ENCODE data around the gene CLPTM1. TPM values are rescaled to one million over a fixed set of nuclear protein-coding genes. Genes with fewer than 3 reads are reported as not detected.

Gene CLPTM1
- total RNA-seq, 6 donors from 2014 or later = 53.4 to 139 (median 99.6) TPM

GRCh38 chr19:45020071-45020470 lies 64.9 kb downstream of the CLPTM1 start:
- no peak overlapping the region for H3K27ac ChIP-seq
- TF ChIP-seq POLR2A (IDR thresholded peaks at IDR 0.05) = no peak
- TF ChIP-seq POLR2AphosphoS5 (IDR thresholded peaks at IDR 0.05) = no peak
- no peak for TF ChIP-seq CTCF (IDR thresholded peaks at IDR 0.05)
- TF ChIP-seq EP300 (IDR thresholded peaks at IDR 0.05) = no peak
- no peaks in the 10 kb centered on the region for H3K4me1 ChIP-seq
- no peak overlapping the region for H3K4me3 ChIP-seq
- no peak for ATAC-seq (ENCODE audit: low FRiP score in 2 of 2)
- peaks cover 0 to 28% (median 8%) of the 10 kb centered on the region in 4 donors for H3K36me3 ChIP-seq
- WGBS, 2 donors = 75 to 85% methylated on average over 3 of the region's 3 CpGs
- no peaks in the 10 kb centered on the region for H3K27me3 ChIP-seq
- no peak for DNase-seq
- H3K9me3 ChIP-seq = no peaks in the 10 kb centered on the region

- no peaks in the 10 kb centered on the region for H3K27me3 ChIP-seq
- no peak overlapping the region for H3K27ac ChIP-seq
- no peak for ATAC-seq (ENCODE audit: low FRiP score in 2 of 2)
- H3K4me1 ChIP-seq = no peaks in the 10 kb centered on the region
- peak in 1 of 2 donors; percentile 59 for DNase-seq
- peaks cover 0 to 30% (median 14%) of the 10 kb centered on the region in 4 donors for H3K36me3 ChIP-seq
- no peaks in the 10 kb centered on the region for H3K9me3 ChIP-seq
- TF ChIP-seq EP300 (IDR thresholded peaks at IDR 0.05) (no peak), POLR2AphosphoS5 (IDR thresholded peaks at IDR 0.05) (no peak), CTCF (IDR thresholded peaks at IDR 0.05) (no peak)
- no peak overlapping the region for H3K4me3 ChIP-seq
- WGBS, 2 donors = 86 to 93% methylated on average over 10 to 14 of the region's 14 CpGs
Measured at GRCh38 chr19:45021971-45022370, 66.8 kb downstream of the CLPTM1 start.

- DNase-seq (no peak), ATAC-seq (ENCODE audit: low FRiP score in 2 of 2) (no peak)
- Histone ChIP-seq H3K36me3 (peaks cover 0 to 37% (median 17%) of the 10 kb centered on the region in 4 donors), H3K27me3 (no peaks in the 10 kb centered on the region), H3K4me3 (no peak overlapping the region), H3K27ac (no peak overlapping the region), H3K4me1 (no peaks in the 10 kb centered on the region), H3K9me3 (no peaks in the 10 kb centered on the region)
- TF ChIP-seq POLR2A (IDR thresholded peaks at IDR 0.05) = no peak
- TF ChIP-seq POLR2AphosphoS5 (IDR thresholded peaks at IDR 0.05) = no peak
- no peak for TF ChIP-seq EP300 (IDR thresholded peaks at IDR 0.05)
- TF ChIP-seq CTCF (IDR thresholded peaks at IDR 0.05) = no peak
- 92 to 95% methylated on average over 4 of the region's 4 CpGs for WGBS, 2 donors
Measured at GRCh38 chr19:45023048-45023447, 67.9 kb downstream of the CLPTM1 start.

- no peak overlapping the region for H3K27ac ChIP-seq
- H3K4me3 ChIP-seq = no peak overlapping the region
- H3K9me3 ChIP-seq = no peaks in the 10 kb centered on the region
- no peaks in the 10 kb centered on the region for H3K27me3 ChIP-seq
- H3K36me3 ChIP-seq = peaks cover 0 to 53% (median 32%) of the 10 kb centered on the region in 4 donors
- no peaks in the 10 kb centered on the region for H3K4me1 ChIP-seq
- DNase-seq = no peak
- peak in 1 of 2 donors; percentile 62 for ATAC-seq (ENCODE audit: low FRiP score in 2 of 2)
- WGBS, 2 donors = 96 to 99% methylated on average over 9 of the region's 9 CpGs
- TF ChIP-seq POLR2AphosphoS5 (IDR thresholded peaks at IDR 0.05) (no peak), POLR2A (IDR thresholded peaks at IDR 0.05) (no peak), EP300 (IDR thresholded peaks at IDR 0.05) (no peak), CTCF (IDR thresholded peaks at IDR 0.05) (no peak)
Measured at GRCh38 chr19:45025264-45025663, 70.1 kb downstream of the CLPTM1 start.

GRCh38 chr19:45027371-45027770 lies 72.2 kb downstream of the CLPTM1 start:
- Histone ChIP-seq H3K27ac (no peak overlapping the region), H3K36me3 (peaks cover 0 to 65% (median 41%) of the 10 kb centered on the region in 4 donors), H3K4me1 (no peaks in the 10 kb centered on the region), H3K4me3 (no peak overlapping the region), H3K9me3 (no peaks in the 10 kb centered on the region), H3K27me3 (no peaks in the 10 kb centered on the region)
- DNase-seq = no peak
- 89 to 95% methylated on average over 2 of the region's 2 CpGs for WGBS, 2 donors
- TF ChIP-seq CTCF (IDR thresholded peaks at IDR 0.05) (no peak), EP300 (IDR thresholded peaks at IDR 0.05) (no peak), POLR2A (IDR thresholded peaks at IDR 0.05) (no peak), POLR2AphosphoS5 (IDR thresholded peaks at IDR 0.05) (no peak)
- no peak for ATAC-seq (ENCODE audit: low FRiP score in 2 of 2)
